ENCODE measurements around the gene SMARCAL1.
"Not testable (repeated sequence)": the region's sequence is repeated elsewhere in the genome, so short reads cannot be mapped to it uniquely, and the experiment has no call there.

Gene SMARCAL1

DNA sequence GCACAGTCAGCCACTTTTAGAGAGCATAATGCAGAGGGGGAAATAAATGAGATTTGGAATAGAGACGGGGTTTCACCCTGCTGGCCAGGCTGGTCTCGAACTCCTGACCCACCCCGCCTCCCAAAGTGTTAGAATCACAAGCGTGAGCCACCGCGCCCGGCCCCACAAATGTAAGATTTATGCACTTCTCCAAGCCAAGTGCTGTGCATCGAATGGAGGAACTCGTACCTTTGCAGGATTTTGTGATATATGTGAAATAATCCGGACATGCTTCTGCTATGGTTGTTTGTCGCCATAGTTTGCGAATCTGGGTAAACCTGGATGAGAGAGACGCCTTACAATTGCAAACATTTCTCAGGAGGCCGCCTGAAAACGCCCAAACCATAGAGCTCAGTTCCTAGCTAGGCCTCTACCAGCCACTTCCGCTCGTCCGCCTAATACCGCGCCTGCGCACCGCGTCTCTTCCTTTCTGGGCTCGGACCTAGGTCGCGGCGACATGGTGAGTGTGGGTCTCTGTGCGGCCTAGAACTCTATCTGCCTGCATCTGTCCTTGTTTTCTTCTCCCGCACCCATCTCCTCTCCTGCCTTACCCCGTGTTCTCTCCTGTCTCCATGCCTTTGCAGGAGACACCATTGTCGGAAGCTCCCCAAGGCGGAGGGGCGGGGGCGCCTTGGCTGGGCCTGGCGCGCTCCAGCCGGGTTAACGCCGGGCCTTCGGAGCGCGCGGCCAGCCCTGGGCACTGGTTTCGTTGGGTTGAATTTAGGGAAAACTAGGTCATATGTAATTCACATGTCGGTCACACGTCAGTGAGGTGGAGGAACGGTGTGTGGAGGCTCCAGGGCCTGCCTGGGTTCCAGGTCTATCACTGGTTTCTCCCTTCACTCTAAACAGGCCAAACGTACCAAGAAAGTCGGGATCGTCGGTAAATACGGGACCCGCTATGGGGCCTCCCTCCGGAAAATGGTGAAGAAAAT lies 86.4 kb downstream of the SMARCAL1 start, which contains the start of gene RPL37A:
TSS of gene RPL37A (plus strand) at position 466 of the 974 bp plus-strand sequence. CDS start at position 497, 31 bp downstream.
- in situ Hi-C loops (cut with MboI; ENCODE audit: low sequenced_read_pairs) = no loop called here

DNA sequence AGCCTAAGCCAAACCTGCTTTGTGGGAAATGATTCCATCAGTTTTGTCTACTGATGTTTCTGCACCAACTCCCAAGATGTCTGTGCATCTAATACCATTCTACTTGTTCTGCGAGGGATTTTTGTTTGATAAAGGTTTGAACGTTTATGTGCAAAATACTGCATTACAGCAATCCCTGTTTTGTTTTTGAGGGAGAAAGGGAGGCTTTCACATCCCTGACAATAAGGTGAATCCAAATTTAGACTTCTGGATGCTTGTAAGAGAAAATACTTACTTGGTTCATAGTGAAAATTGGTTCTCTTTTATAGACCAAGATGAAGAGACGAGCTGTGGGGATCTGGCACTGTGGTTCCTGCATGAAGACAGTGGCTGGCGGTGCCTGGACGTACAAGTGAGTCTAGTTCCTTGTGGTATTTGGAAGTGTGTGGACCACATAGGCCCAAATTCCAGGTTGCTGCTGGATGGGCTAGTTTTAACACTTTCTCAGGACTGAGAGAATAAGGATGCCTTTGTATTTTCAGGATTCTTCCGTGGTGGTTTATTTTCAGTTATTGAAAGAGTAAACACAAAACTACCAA lies 87.4 kb downstream of the SMARCAL1 start:
- in situ Hi-C loops (cut with MboI; ENCODE audit: low sequenced_read_pairs) = no loop called here

DNA sequence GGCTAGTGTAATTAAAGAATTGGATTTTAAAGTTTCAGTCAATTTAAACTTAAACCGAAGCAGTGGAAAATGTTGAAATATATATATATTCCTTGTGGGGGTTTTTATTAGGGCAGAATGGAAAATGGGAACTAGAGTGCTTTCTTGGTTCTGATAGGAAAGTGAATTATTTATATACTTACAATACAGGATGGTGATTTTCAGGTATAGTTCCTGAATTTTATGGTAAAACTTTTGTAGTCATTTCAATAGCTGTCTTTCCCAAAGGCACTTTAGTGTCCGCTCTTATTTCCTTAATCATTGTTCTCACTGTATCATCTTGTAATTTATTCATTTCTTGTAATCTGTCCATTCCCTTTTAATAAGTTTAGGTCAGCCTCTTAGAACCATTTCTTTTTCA lies 88.3 kb downstream of the SMARCAL1 start:
- in situ Hi-C loops (cut with MboI; ENCODE audit: low sequenced_read_pairs) = no loop called here

DNA sequence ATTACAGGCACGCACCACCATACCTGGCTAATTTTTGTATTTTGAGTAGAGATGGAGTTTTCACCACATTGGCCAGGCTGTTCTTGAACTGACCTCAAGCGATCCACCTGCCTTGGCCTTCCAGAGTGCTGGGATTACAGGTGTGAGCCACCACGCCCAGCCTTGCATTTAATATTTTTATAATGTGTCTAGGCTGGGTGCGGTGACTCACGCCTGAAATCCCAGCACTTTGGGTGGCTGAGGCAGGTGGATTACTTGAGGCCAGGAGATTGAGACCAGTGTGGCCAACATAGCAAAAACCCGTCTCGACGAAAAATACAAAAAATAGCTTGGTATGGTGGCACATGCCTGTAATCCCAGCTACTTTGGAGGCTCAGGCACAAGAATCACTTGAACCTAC lies 89.6 kb downstream of the SMARCAL1 start:
- in situ Hi-C loops (cut with MboI; ENCODE audit: low sequenced_read_pairs) = no loop called here

DNA sequence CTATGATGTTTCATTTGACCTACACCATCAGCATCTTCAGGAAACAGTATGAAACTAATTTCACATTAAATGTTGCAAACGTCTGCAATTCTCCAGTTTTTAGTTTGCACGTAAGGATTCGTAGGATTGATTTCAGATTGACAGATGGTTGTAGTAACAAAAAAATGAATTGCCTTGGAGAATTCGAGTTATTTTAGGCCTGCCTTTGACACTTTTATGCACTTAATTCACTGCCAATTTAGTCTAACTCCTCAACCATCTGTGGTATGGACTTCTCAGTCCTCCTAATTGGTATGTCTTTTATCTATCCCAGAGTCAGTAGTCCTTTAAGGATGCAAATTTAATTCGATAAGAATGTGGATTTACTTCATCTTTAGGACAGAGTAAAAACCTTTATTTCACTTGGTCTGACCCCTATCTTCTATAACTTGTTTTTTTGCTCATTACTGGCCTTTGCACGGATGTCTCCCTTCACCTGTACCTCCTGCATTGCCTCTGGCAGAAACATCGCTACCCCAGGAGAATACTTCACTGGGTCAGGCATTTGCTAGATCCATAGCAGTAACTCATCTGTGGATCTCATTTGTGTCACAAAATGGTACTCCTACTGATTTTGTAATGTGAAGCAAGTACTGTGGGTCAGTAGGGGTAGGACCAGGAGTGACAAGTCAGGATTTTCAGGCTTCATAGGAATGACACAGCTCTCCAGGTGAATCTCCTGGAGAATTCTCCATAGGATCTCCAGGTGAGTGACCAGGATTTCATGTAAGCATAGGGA lies 90.3 kb downstream of the SMARCAL1 start:
- in situ Hi-C loops (cut with MboI; ENCODE audit: low sequenced_read_pairs) = no loop called here

DNA sequence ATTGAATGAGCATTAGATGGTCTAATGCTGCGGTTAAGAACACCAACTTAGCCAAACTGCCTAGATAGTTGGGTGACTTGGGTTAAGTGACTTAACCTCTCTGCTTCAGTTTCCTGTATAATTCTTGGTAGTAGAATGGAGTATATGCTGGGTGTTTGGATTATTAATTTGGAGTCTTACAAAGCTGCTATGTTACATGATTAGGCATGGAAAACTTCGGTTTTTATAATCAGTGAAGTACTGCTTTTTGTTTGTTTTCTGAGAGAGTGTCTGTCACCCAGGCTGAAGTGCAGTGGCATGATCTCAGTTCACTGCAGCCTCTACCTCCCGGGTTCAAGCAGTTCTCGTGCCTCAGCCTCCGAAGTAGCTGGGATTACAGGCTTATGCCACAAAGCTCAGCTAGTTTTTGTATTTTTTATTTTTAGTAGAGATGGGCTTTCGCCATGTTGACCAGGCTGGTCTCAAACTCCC lies 90.9 kb downstream of the SMARCAL1 start:
- in situ Hi-C loops (cut with MboI; ENCODE audit: low sequenced_read_pairs) = no loop called here

DNA sequence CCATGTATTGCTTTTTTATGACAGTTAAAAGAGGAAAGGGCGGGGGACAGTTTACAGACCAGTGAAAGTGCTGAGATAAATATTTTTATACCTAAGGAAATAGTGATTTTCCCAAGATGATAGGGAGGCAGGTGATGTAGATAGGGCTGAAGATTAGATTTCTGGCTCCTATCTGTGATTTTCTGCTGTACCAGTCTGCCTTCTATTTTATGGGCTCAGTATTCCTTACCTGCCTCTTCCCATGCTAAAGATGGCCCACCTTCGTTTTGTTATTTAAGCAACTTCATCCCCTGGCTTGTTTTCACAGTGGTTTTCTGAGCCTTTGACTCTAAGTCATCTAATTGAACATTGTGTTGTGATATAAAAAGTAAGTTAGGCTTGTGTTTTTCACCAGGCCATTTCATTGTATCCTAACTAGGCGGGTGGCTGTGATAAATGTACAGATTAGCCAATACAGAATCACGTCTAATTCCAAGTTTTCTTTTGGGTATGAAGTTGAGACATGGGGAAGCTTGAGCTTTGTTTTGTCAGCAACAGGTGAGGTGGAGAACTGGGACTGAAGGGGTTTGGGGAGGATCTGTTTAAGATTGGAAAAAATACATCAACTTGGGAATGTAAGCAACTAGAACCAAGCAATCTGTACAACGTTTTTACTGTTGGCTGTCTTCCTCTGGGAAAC lies 91.6 kb downstream of the SMARCAL1 start:
- in situ Hi-C loops (cut with MboI; ENCODE audit: low sequenced_read_pairs) = no loop called here

DNA sequence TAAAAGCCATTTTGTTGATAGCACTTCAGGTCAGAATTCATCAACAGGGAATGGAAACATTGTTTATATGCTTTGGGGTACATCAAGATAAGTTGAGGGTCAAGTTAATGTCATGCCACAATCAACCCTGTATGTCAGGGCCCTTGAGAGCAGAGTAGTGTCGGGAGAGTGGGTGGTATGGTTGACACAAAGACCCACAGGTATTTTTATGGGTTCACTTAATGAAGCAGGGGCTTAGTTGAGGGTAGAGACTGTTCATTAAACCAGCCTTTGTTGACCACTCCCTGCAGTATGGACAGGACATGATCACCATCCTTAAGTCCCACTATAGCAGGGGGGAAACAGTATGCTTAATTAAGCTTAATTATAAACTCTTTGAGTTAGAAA lies 92.1 kb downstream of the SMARCAL1 start:
- in situ Hi-C loops (cut with MboI; ENCODE audit: low sequenced_read_pairs) = no loop called here

DNA sequence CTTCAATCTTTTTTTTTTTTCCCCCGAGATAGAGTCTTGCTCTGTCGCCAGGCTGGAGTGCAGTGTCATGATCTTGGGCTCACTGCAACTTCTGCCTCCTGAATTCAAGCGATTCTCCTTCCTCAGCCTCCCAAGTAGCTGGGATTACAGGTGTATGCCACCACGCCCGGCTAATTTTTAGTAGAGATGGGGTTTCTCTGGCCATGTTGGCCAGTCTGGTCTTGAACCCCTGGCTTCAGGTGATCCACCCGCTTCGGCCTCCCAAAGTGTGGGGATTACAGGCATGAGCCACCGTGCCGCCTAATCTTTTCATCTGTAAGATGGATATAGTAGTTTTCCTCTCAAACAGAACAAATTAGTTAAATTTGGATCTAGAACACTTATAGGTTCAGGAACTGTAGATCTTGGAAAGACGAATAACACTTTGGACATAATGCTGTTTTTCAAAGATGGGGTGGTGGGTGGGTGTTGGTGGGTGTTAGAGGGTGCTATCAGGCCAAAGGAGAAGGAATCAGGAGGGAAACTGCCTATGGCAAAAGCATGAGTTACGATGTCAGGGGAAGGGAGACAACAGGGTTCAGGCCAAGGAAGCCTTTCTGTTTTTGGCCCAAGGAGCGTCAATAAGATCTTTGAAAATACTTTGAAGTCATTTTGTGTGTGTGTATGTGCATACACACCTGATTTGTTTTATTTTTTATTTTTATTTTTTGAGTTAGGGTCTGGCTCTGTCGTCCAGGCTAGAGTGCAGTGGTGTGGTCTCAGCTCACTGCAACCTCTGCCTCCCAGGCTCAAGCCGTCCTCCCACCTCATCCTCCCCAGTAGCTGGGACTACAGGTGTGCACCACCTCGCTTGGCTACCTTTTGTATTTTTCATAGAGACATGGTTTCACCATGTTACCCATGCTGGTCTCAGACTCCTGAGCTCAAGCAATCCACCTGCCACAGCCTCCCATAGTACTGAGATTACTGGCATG lies 93.1 kb downstream of the SMARCAL1 start:
- in situ Hi-C loops (cut with MboI; ENCODE audit: low sequenced_read_pairs) = no loop called here

DNA sequence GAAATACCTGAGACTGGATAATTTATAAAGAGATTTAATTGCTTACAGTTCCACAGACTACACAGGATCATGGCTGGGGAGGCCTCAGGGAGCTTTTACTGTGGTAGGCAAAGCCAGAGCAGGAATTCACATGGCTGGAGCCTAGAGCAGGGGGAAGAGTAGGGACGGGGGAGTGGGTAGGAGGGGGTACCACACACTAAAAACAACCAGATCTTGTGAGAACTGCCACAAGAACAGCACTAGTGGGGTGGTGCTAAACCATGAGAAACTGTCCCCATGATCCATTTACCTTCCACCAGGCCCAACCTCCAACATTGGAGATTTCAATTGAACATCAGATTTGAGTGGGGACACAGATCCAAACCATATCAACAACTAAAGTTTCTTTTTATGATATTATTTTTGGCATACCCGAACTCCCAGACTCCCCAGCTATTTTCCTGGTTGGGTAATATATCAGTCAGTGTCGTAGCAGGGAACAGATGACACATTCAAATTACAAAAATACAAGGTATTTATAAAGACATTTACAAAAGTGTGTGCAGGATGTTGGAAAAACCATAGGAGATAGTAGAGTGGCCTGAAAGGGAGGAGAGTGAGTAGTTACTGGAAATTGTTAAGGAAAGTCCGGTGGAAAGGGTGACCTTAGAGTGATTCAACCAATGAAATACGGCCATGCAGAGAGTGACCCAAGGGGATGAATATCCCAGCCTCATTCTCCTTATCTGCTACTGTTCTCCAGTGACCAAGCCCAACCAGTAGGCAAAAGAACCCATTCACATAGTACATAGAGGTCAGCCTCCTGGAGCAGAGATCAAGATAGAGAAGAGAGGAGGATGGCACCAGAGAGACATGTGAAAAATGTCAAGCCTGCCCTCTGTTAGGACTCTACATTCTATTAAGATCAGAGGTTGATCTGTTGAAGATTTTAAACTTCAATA lies 95.2 kb downstream of the SMARCAL1 start:
- in situ Hi-C loops (cut with MboI; ENCODE audit: low sequenced_read_pairs) = no loop called here

DNA sequence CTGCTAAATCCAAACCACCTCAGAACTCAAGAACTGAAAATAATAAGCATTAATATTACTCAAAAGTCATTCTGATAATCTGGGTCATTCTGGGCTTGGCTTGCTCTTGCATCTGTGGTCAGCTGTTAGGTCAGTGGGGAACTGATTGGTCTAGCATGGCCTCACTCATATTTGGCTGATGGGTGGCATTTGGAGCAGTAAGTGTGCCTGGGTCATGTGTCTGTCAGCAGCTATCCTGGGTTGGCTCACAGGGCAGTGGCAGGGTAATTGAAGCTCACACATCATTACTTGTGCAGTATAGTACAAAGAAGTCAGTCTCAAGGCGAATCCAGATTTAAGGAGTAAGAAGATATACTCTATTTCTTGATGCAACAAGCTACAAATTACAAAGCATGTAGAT lies 95.9 kb downstream of the SMARCAL1 start:
- in situ Hi-C loops (cut with MboI; ENCODE audit: low sequenced_read_pairs) = no loop called here

DNA sequence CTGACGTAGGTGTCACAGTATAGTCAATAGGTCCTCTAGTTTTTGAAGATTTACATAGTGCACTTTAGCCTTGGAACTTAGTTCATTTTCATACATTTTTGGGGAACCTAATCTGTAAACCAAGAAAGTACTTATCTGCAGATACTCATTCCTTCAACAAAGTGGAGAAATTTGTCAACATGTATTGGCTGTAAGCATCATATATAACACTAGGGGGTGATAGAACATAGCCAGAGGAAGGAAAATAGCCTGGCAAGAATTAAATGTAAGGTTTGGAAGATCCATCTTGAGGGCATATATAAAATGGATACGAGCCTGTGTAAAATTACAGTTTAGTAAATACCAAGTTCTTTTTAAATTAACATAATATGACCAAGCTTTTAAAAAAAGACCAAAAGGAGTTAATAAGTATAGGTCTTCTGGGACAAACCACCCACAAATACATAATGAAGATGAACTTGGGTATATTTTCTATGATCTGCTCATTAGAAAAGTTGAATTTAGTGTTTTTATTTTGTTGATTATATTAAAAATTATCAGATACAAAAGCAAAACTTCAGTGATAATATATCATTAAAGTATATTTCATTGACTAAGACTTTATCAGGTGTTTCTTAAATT lies 104.6 kb downstream of the SMARCAL1 start:
- in situ Hi-C loops (cut with MboI; ENCODE audit: low sequenced_read_pairs) = no loop called here

DNA sequence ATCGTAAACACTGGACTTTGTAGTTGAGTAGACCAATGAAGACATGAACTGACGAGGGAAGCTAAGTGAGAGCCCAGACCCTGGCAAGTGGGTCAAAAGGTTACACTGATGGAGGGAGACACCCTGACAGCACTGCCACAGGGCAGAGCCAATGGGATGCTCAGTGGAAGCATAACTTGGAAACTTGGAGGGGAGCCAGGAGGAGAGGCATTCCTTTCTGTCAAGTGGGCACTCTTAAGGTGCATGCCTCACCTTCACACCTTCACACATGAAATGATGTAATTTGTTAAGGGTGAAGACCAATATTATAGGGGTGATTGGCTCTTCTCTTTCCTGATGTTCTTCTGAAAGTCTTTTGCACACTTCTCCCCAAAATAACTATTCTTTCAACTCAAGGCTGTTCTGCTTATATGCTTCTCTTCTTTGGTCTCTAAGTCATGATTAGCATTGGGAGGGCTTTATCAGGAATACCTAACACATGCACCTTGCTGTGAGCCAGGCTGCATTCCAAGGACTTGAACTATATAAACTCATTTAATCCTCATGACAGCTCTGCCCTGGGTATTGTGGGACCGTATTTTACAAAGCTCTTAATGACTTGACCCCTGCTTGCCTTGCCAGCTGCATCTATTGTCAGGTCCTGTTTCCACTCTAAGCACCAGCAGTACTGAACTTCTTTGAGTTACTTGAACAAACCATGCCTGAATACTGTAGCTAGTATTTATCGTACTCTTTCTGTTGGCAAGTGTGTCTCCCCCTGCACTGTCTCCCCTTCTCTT lies 105.4 kb downstream of the SMARCAL1 start:
- in situ Hi-C loops (cut with MboI; ENCODE audit: low sequenced_read_pairs) = no loop called here

DNA sequence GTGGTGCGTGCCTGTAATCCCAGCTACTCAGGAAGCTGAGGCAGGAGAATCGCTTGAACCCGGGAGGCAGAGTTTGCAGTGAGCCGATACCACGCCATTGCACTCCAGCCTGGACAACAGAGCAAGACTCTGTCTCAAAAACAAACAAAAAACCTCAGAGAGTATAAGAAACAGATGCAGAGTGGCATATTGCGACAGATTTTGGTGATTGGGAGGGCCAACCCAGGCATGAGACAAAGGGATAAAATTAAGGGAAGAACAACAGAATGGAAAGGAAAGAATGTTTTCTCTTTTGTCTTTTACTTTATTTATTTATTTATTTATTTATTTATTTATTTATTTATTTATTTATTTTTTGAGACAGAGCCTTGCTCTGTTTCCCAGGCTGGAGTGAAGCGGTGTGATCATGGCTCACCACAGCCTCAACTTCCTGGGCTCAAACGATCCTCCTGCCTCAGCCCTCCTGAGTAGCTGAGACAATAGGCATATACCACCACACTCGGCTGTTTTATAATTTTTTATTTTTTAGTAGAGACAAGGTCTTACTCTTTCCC lies 106.4 kb downstream of the SMARCAL1 start:
- in situ Hi-C loops (cut with MboI; ENCODE audit: low sequenced_read_pairs) = not testable (repeated sequence)

DNA sequence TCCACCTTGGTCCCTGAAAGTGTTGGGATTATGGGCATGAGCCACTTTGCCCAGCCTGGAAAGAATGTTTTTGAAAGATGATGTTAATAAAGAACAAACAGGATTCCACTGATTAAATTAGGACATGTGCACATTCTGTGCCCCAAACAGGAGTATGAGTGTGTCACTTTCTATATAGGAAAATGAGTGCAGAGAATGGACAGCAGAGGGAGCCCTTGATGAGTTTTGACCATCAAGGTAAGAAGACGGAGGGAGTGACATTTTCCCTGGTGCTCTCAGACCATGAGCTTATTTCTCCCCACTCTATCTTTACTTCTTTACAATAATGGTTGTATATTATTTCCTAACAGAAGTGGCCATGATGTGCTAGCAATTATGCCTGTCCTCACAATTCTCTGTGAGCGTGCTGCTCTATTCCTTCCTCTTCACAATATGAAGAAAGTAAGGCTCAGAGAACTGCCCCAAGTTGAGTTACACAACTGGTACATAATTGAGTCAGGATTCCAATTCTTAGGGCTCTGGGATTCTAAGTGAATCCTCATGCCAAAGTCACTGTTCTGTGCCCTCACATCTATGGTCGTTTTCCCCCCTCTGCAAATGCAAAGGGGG lies 107.0 kb downstream of the SMARCAL1 start:
- in situ Hi-C loops (cut with MboI; ENCODE audit: low sequenced_read_pairs) = no loop called here

DNA sequence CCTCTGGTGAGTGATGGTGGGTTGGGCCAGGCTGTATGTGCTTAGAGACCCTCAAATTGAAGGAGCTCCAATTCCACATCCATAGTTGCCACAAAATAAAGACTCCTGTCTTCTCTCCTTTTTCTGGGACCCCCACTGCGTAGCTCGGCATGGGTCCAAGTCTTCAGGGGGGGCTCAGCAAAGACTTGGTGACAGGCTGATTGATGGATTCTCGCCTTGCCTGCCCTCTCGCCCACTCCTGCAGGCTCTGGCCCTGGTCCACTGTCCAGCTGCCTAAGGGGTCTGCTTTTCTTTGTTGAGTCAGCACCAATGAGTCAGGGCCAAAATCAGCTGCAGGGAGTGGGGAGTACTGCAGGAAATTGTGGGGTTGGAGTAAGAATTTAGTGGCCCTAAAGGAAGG lies 107.8 kb downstream of the SMARCAL1 start:
- in situ Hi-C loops (cut with MboI; ENCODE audit: low sequenced_read_pairs) = loop anchor here (10.0 kb wide), 1 partner anchor 145 kb away; no protein-coding TSS in a partner anchor
